ENCODE data around the gene EEFSEC.

The EEFSEC gene

DNA sequence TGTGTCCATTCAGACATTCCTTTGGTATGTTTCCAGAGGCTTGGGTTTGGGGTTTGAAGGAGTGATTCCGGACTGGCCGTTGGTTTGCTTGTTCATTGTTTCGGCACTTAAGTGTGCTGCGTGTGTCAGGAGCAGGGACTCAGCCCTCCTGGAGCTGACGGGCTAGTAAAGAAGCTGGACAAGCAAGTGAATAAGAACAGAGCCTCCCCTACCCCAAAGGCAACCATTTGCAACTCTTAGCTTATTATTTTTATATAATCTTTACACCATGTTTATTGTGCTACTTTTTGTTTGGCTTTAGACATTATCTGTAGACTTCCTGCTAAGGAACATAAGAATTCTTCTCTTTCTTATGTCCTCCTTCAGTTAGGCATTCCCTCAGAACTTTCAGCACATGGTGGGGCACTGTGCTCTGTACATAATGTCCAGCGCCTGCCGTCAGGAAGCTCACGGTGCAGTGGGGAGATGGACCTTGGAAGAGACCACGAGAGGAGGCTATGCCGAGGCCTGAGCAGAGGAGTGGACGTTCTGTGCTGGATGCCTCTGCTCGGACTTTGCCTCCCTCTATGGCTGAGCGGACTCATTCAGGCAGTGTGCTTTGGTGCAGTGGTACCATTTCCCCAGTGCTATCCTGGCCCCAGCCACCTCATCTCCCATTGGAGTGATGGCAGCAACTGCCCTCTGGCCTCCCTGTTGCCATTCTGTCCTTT lies 65.4 kb downstream of the EEFSEC start:
- no peak for DNase-seq

DNA sequence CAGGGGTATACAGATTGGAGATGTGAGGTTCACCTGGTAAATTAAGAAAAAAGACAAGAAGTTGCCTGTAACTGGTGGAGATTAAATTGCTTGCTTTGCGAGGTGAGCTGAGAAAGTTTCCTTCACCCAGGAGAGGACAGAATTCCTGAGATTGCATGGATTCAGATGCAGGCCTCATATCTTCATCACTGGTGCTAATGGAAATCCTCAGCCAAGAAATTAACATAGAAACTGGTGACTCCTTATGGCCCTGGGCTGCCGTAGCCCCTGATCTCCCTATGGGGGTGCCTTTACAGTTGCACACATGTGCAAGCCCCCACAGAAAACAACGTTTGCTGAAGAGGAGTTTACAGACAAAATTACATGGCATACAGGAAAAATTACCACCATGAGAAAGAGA lies 68.0 kb downstream of the EEFSEC start:
- no peak for DNase-seq

DNA sequence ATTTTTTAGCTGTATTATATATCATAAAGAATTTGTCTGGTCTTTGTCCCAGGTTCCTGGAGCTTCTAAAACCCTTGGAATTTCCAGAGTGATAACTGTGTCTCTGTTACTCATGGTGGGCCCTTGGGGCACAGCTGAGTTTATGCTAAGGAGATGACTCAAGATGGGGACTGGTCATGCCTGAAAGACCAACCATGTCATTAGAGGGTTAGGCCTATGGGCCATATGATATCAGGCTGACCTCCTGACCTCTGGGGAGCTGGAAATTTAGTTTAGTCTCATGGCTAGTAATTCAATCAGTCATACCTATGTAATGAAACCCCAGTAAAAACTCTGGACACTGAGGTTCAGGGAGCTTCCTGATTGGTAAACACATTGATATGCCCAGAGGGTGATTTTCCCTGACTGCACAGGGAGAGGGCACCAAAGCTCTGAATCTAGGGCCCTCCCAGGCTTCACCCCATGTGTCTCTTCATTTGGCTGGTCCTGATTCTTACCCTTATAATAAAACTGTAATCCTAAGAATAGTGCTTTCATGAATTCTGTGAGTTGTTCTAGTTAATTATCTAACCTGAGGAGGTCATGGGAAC lies 69.6 kb downstream of the EEFSEC start:
- DNase-seq, result no peak

DNA sequence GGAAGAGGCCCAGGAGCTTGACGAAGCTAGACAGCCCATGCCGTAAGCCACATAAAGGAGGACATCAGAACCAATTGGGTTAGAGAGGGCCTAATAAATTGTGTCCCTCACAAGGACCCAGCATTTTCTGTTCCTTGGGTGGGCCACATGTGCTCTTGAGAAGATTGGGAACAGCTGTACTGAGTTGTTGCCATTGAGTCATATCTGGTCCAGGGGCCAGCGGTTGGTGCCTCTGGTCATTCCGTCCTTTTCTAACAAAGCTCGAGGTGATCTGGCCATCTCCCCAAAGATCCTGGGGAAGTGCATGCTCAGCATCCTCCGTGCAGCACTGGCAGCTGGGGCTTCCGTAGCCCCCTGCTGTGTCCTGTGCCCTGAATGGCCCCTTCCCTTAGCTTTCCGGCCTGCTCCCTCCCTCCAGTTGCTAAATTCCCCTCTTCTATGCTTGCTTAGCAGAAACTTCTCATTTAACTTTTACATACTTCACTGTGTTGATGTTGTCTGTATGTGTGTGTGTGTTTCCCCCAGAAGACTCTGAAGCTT lies 73.0 kb downstream of the EEFSEC start:
- DNase-seq, result no peak

DNA sequence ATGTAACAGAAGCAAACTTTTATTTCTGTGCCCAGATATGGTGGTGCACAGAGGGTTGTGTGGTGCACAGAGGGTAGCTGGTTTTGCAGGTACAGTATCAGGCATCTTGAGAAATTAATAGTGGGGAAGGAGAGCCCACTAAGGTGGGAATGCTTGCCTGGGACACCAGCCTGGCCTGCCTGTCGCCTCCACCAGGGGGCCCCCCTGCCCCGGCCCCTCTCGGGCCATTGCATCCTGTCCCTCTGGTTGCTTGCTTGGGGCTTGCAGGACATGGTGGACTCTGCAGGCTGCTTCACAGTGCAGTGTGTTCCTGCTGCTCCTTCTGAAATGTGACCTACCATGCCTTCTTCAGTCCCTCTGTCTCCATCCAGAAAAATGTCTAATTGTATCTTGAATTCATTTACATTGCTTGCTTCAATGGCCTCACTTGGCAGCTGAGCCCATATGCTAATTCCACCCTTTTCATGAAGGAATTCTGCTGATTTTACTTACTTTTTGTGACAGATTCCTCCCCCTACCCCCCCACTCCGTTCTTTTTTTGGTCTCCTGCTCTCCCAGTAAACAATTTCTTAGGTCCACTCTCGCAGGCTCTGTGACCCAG lies 73.6 kb downstream of the EEFSEC start:
- no peak for DNase-seq

DNA sequence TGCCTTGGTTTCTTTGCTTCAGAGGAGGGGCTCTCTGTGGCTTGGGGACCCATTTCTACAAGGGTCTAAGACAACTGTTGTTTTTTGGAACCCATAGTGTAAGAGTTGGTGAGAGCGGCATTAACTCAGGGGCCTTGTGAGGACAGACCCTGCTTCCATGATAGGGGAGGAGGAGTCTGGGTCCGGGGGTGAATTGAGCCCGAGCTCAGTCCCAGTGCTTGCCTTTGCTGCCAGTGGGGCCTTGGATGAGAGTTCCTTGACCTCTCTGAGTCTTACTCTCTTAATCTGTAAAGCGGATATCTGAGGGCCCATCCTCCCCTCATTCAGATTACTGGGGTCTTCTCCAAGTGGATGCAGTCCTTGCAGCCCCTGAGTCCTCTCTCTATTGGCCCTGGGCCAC lies 74.2 kb downstream of the EEFSEC start:
- DNase-seq, result no peak

DNA sequence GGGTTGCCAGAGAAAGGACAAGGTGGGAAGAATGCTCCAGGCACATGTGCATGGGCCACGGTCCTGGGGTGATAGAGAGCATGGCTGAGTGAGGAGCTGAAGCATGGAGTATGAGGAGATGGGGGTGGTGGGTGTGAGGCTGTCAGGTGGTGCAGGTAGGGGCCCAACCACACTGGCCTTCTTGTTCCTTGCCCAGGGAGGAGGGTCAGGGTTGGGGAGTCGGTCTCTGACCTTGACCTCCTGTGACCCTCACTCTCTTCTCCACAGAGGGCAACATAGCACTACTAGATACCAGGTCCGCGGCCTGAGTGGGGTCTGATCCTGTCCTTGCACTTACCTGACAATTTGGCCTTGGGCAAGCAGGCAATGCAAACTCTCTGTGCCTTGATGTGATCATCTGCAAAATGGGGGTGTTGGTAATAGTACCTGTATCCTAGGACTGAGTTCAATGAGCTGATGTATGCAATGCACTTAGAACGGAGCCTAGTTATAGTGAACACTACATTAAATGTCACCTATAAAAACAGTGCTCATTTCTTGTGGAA lies 75.2 kb downstream of the EEFSEC start:
- no peak for DNase-seq

DNA sequence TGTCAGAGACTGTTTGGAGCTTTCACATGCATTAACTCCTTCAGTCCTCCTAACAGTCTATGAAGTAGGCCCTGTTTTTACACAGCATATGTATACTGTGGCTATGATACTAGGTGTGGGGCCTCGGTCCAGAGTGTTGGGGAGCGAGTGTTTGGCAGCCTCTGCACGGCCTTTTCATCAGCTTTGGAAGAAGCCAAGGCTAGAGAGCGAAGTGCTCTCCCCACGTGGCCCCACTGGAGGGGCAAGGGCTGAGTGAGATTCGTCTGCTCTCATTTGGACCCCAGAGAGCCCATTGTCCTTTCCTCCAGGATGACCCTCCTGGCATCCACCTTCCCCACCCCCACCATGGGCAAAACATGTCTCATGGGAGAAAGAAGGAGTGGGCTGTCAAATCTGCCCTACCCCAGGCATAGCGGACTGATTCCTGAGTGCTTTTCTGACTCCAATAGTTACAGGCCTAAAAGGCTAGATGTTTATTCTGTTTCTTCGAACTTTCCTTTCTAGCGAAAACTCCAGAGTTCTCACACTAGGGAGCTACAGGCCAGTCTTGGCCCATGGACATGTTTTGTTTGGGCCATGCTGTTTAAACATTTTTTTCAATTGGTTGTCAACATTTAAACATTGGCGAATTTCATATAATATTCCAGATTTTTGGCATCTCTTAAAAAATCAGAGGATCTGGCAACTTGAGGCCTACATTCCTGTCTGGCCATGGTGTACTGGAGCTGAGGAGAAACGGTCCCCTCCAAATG lies 76.0 kb downstream of the EEFSEC start:
- no peak for DNase-seq

DNA sequence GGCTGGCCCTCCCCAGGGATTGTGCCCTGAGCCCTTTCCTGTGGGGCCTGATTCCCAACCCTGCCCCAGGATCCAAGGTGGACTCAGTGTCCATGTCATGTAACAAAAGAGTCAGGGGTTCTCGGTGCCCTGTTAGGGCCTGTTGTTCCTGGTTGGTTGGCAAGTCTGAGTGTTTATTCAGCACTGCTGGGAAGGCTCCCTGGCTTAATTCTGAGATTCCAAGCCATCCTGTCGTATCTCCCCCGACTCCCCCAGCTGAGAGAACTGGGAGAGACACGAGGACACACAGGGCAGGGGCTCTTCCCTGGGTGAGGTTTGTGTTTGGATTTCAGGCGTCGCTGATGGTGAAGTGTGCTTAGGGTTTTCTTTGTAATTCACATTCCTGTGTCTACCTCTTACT lies 78.3 kb downstream of the EEFSEC start:
- DNase-seq, result no peak

DNA sequence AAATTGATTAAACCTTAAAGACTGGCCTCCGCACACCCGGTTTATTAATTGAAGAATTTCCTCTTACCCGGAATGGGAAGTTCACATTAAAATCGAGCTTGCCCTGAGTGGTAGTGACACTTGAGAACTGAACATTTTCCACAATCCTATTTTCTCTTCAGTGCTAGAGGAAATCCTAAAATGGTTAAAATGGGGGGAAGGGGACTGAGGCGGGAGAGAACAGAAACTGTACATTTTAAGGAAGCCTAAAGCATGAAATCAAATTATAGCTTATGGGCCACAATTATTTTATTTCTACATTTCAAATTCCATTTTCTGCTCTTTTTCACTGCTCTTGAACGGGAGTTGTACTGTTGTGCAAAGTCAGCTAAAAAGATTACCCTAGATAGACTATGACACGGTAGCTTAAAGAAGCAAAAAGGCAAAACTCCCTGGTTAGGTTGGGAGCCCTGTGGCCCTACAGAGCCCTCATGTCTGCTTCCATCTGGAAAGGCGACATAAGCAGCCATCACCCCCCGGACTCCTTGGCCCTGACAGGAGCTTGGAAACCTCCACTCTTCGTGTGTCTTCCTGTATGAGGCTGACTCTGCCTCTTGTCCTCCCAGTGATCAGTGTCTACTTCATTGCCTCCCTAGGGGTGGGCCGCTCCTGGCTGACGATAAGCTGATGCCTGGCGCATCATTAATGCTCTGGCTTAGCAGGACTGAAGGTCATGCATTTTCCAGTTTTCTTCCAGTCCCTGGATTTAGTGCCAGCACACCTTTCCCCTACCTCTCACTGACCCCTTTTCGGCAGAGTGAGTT lies 79.3 kb downstream of the EEFSEC start:
- no peak for DNase-seq

DNA sequence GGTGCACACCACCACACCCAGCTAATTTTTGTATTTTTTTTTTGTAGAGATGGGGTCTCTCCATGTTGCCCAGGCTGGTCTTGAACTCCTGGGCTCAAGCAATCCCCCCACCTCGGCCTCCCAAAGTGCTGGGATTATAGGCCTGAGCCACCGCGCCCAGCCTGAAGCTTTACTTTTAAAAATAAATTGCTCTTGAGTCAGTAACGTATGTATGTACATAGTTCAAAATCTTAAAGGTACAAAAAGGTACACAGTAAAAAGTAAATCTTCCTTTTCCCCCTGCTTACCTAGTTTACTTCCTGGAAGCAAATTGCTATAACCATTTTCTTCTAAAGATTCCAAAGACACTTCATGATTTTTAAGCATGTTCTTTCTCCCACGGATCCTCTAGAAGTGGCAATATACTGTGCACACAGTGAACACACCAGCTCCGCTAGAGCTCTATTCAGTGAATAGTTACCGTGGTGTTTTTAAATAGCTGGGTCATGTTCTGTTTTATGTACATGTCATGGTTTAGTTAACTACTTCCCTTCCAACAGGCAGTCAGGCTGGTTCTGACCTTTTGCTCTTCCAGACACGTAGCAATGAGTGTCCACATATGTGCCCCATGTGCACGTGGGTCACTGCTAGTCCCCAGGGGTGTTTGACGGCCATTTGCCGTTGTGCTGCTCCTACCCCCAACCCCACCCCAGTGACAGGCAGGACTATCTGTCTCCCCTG lies 82.1 kb downstream of the EEFSEC start:
- DNase-seq, result no peak

DNA sequence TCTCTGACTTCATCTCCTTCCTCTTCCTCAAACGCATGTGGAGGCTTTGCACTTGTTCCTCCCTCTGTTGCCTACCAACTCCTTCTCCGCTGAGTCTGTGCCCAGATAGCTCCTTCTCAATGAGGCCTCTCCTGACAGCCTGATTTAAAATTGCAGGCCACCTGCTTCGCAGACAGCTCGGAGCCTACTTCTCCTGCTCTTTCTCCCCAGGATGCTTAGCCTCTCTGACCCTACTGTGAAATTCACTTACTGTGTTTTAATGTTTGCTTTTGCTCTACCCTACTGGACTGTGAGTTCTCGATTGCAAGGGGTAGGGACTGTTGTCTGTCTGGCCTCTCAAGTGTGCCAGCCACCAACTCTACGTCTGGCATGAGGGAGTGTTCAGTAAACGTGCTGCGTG lies 83.4 kb downstream of the EEFSEC start:
- DNase-seq, result no peak

DNA sequence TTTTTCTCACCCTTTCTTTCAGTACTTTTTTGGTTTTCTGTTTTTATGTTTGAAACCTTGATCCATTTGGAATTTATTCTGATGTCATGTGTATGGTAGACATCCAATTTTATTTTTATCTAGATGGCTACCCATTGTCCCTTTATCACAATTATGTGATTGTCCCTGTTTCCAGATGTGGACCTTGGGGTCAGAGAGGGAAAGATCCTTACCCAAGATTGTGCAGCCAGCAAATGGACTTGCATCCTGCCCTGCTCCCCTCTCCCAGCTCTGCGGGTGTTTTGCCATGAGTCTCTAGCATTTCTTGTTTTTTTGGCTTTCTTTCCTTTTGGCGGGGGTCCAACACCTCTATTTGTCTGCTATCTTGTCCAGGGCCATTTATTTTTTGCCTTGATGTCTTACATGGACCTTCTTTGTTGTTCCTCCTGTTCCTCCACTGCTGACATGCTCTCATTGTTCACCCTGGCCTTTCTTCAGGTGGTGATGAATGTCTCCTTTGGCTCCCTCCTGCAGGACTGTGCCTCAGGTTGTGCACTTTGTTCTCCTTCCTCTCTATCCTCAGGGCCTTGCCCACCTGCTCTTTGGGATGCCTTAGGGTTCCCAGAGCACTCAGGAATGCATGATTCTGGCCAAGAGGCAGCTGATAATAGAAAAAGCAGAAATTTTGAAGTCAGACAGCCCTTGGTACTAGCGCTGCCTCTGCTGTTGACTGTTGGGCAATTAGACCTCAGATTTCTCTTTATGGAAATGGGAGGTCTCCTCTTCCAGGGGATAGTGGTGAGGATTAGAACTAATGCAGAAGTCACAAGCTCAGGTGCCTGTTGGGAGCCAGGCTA lies 84.3 kb downstream of the EEFSEC start:
- DNase-seq, result no peak

DNA sequence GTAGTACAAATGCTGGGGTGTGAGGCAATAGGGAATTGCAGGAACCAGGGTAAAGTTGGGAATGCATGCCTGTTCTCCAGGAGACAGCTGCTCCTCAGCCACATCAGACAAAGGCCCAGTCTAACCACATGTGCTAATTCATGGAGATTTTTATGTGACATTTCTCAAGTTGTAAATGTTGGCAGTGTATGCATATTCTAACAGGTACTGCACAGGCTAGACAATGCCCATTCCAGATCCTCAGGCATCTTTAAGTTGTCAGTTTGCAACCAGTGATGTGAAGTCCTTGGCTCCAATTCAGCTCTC lies 84.9 kb downstream of the EEFSEC start:
- no peak for DNase-seq

DNA sequence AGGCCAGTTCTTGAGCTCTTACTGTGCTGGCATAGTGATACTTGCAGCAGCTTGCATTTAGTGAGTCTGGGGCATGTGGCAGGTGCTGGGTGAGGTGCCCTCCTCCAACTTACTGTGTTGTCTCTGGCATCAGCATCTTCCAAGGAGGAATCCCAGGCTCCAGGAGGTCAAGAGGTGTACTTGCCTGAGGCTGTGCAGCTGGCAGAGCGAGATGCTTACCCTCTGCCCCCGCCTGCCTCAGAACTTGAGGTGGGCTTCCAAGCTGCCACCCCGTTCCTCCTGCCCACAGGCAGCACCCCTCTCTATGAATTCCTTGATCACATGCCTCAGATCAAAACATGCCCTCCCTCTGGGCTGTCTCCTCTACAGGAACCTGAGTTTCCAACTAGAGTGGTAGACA lies 86.0 kb downstream of the EEFSEC start:
- DNase-seq, result no peak

DNA sequence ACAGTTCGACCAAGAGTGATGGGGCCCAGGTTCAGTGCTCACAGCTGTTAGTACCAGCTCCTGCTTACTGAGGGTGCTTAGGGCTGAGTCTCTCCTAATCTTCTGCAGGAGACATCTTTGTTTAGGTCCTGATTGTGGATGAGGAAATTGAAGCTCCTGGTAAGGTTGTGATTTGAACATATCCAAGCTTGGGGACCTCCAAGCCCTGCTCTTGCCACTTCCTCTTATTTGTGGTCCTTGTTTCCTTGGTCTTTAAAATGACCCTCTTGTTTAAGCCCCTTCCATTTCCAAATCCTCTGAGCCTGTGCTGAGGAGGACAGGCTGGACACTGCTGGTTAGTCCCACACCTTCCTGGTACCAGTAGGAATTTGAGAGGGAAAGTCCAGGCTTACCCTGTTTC lies 87.0 kb downstream of the EEFSEC start:
- DNase-seq, result no peak

DNA sequence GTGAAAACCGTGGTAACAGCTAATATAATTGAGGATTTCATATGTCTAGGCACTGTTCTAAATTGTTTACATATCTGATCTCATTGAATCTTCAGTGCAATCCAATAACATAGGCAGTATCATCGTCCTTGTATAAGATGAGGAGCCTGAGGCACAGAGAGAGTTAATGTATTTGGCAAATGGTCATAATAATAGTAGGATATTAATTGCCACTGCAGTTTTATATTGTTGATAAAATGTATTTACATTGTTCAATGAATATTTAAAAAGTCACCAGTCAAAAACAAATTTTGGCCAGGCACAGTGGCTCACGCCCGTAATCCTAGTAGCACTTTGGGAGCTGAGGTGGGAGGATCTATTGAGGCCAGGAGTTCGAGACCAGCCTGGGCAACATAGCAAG lies 88.5 kb downstream of the EEFSEC start:
- DNase-seq, result no peak

DNA sequence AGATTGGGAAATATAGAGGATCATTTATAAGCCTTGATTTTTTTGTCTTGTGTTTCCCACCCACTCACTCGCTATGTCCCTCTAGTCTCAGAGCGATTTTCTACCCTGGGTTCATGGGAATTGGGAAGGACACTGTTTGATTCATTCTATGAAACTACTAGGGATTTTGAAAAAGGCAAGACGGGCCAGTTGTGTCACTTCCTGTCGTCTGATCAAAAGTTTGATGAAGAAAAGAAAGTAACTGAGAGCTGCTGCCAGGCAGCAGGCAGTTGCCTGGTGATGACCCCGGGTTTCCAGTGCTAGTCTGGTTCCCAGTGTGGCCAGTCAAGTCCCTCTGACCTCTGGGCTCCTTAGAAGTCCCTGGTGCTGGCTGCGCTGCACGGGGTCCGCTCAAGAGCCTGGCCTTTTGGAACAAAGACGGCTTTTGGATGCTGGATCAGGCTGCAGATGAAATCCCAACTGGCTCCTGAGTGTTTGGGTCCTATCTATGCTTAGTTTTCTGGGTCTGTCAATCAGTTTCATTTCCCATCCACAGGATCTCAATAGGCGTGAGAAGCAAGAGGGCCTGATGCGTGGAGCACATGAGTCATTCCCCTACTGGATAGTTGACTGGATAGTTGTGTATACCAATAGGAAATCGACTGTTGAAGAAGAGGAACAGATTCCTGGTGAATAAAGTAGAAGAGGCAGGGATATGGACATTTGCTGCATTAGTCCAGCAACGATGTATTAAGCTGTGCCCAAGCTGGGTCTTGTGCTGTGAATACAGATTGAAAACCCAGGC lies 89.7 kb downstream of the EEFSEC start:
- peak; percentile 35 for DNase-seq

DNA sequence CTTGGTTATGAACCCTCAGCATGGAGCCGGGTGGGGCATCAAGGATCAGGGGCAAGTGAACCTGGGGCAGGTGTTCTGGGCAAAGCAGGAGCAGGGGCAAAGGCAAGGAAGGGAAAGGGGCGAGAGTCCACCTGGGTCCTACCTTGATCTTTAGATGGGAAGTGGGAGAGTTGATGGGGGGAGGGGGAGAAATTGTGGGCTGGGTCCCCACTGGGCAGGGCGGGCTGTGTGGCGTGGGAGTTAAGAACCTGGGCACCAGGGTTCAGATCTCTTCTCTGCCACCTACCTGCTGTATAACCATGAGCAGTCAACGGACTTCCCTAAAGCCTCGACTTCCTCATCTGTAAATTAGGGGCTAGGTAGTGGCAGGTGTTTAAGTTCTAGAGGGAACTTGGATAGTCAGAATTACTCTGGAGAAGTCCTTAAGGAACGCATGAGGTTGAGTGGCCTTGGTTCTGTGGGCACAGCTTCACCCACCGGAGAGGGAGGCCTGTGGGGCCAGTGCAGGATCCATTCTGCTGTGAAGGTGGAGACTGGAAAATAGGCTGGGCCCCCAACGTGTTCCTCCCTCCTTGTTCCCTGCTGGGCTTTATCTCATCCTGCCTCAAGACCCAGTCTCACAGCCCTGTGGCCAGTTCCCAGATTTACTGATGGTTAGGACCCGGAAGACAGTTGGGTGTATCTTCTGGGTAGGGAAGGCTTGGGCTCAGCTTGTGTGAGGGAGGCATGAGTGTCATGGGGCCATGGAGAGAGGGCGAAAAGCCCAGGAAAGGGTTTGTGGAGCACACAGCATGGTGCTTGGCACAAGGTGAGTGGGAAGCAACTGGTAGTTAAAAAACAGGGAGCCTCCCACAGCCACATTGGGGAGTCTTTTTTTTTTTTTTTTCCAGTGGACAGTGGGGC lies 90.6 kb downstream of the EEFSEC start:
- no peak for DNase-seq

Measured in activated CD4-positive, alpha-beta T cell treated with anti-CD3 and anti-CD28 coated beads, Interleukin-2, amount 50 U/mL, for 16 hours (primary cell).